Measurements from ENCODE around the gene ANKRD12.

GRCh38 chr18:9215221-9215933 is 78.8 kb downstream of the ANKRD12 start:
- TF ChIP-seq CTCF (IDR thresholded peaks at IDR 0.05) (no peak), POLR2A (IDR thresholded peaks at IDR 0.05) (no peak)
